Lower lobe of right lung (tissue), 2 donors: ENCODE measurements around the gene SPINDOC. TPM values are rescaled to one million over a fixed set of nuclear protein-coding genes. Genes with fewer than 3 reads are reported as not detected.

Source experiments
- ATAC-seq, 2 donors: fragments of 200-7000 bp; cut with Tn5 transposase; one replicate each; pipeline ENCODE4 v1.9.1; 2020 to 2022; ENCODE audit warnings: mild to moderate bottlenecking in 2 of 2, moderate library complexity in 2 of 2
- DNase-seq: peaks from one replicate; pipeline ENCODE4 v3.0.0-alpha.2; 2020
- H3K27ac ChIP-seq: fragments of 200-600 bp; one replicate; pipeline ENCODE4 v1.8.0; 2022
- H3K27me3 ChIP-seq: fragments of 200-600 bp; one replicate; pipeline ENCODE4 v1.8.0; 2022; ENCODE audit warnings: low read depth
- H3K36me3 ChIP-seq: fragments of 200-600 bp; one replicate; pipeline ENCODE4 v1.8.0; 2022; ENCODE audit warnings: mild to moderate bottlenecking
- H3K4me1 ChIP-seq: fragments of 200-600 bp; one replicate; pipeline ENCODE4 v1.8.0; 2022
- H3K4me3 ChIP-seq: fragments of 200-600 bp; one replicate; pipeline ENCODE4 v1.8.0; 2022; ENCODE audit warnings: mild to moderate bottlenecking
- H3K9me3 ChIP-seq: fragments of 200-600 bp; one replicate; pipeline ENCODE4 v1.8.0; 2022
- CTCF ChIP-seq: fragments of 200-600 bp; IDR thresholded peaks from one replicate; pipeline ENCODE4 v1.8.0; 2022; ENCODE audit warnings: antibody characterized with exemption, mild to moderate bottlenecking
- intact Hi-C: fragments of 100-400 bp; cut with DNase I; formaldehyde crosslinking; loops from one replicate; pipeline ENCODE4 v1.11.0; 2022
- long read RNA-seq: library from polyadenylated mRNA; unstranded; transcript quantifications from one replicate; pipeline ENCODE4 v2.0.0, GENCODE V29; 2021
- total RNA-seq: library from RNA; stranded (reverse); fragmentation: NEBNext Ultra II Directional; extraction: Animal tissue kit (Norgen Biotek cat#: 25700); gene quantifications from one replicate; pipeline ENCODE4 v1.2.1, GENCODE V29; 2021
- donor health status: DM: no; HTN: yes; CAD: no; lungs with severe emphysema.

Gene SPINDOC
- total RNA-seq: 21.7 TPM
- long read RNA-seq, partial matches to known transcripts: 4 of 8 reads
- long read RNA-seq, other reads (novel, unspliced or antisense): 2 of 8 reads

DNA sequence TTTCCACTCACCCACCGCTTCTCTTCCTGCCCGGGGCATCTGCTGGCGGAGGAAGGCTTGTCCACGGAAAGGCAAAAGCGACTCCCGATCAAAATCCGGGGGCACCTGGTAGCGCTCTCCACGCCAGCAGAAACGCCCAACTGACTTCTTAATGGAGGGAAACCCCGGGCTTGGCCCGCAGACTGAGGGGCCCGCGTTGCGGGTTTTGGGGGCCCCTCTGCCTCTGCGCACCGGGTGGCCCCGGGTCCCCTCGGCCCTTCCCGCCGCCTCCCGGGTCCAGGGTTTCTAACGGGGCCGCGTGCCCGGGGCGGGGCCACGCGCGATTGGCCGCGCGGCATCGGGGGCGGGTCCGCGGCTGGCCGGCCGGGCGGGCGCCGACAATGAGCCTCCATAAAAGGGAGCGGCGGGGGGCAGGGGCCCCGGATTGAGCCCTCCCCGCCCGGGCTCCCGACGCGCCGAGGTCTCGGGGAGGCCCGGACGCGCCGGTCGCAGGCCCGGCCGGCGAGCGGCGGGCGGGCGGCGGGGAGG lies at the start of gene SPINDOC:
TSS of gene SPINDOC (plus strand) at position 422 of the 528 bp plus-strand sequence. CDS start 231 bp downstream, outside the sequence.
- H3K36me3 ChIP-seq: peaks cover 20% of the 10 kb centered on the region
- peak; percentile 93 to 95 for ATAC-seq
- peaks cover 30% of the 10 kb centered on the region for H3K4me1 ChIP-seq
- intact Hi-C loops: no loop called here
- peak within 1 kb of the TSS; percentile 81 for H3K27ac ChIP-seq
- peak; percentile 85 for DNase-seq
- no peaks in the 10 kb centered on the region for H3K27me3 ChIP-seq
- TF ChIP-seq CTCF: no peak
- no peaks in the 10 kb centered on the region for H3K9me3 ChIP-seq
- H3K4me3 ChIP-seq: peak within 1 kb of the TSS; percentile 99

DNA sequence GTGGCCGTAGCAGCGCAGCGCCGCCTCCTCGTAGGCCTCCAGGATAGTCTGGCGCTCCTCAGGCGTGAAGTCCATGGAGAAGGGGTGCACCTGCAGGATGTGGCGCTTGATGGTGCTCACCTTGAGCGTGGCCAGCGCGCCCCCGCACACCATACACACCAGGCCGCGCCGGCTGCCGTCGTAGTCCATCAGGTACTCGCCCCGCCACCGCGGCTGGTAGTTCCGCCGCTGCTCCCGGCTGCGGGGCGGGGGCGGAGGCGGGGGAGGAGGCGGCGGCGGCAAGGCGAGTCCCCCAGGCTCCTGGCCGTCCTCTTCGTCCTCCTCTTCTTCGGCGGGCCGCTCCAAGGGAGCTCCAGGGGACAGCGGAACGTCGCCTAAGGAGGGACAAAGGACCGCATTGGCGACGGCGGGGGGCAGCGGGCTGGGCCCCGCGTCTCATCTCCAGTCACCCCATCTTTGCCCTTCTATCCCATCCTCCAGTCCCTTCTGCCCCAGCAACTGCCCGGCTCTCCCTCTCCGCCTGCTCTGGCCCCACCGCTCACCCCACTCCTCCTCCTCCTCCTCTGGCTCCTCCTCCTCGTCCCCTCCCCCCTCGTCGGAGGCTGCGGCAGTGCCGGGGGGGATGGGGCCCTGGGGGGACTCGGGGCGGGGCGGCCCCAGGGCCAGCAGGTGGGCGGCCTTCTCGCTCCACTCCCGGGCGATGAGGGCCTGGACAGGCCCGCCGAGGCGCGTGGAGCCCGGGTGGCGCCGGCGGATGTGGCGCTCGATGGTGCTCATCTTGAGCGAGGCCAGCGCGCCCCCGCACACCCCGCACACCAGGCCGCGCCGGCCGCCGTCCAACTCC lies 49.5 kb upstream of the SPINDOC start:
- Histone ChIP-seq H3K27me3 (no peaks in the 10 kb centered on the region), H3K9me3 (no peaks in the 10 kb centered on the region), H3K4me3 (peak overlapping the region; percentile 40), H3K4me1 (peaks cover 9% of the 10 kb centered on the region), H3K27ac (no peak overlapping the region), H3K36me3 (peaks cover 7% of the 10 kb centered on the region)
- no peak for TF ChIP-seq CTCF
- no peak for DNase-seq
- intact Hi-C loops: no loop called here
- ATAC-seq: no peak

- no peaks in the 10 kb centered on the region for H3K27me3 ChIP-seq
- no peak for TF ChIP-seq CTCF
- no peaks in the 10 kb centered on the region for H3K9me3 ChIP-seq
- H3K36me3 ChIP-seq: peaks cover 2% of the 10 kb centered on the region
- H3K4me1 ChIP-seq: peaks cover 10% of the 10 kb centered on the region
- no peak for DNase-seq
- no peak overlapping the region for H3K4me3 ChIP-seq
- intact Hi-C loops: no loop called here
- no peak overlapping the region for H3K27ac ChIP-seq
- no peak for ATAC-seq
These were observed 48.9 kb upstream of the SPINDOC start for GRCh38 chr11:63764340-63764678.

- H3K36me3 ChIP-seq: no peaks in the 10 kb centered on the region
- no peak overlapping the region for H3K4me3 ChIP-seq
- no peaks in the 10 kb centered on the region for H3K9me3 ChIP-seq
- DNase-seq: no peak
- H3K27me3 ChIP-seq: no peaks in the 10 kb centered on the region
- H3K27ac ChIP-seq: no peak overlapping the region
- no peak for ATAC-seq
- peaks cover 15% of the 10 kb centered on the region for H3K4me1 ChIP-seq
- intact Hi-C loops: no loop called here
- TF ChIP-seq CTCF: no peak
These were observed 48.3 kb upstream of the SPINDOC start for GRCh38 chr11:63764679-63765647.

GRCh38 chr11:63765688-63766241 lies 47.5 kb upstream of the SPINDOC start:
- DNase-seq: peak; percentile 47
- H3K4me3 ChIP-seq: no peak overlapping the region
- TF ChIP-seq CTCF: no peak
- no peak for ATAC-seq
- H3K36me3 ChIP-seq: no peaks in the 10 kb centered on the region
- H3K4me1 ChIP-seq: peaks cover 15% of the 10 kb centered on the region
- H3K27me3 ChIP-seq: no peaks in the 10 kb centered on the region
- intact Hi-C loops: no loop called here
- H3K27ac ChIP-seq: no peak overlapping the region
- no peaks in the 10 kb centered on the region for H3K9me3 ChIP-seq
